A549 (cell line): Measurements from ENCODE around the gene ITGB7. TPM values are rescaled to one million over a fixed set of nuclear protein-coding genes. Genes with fewer than 3 reads are reported as not detected.

ENCODE experiments used
- ATAC-seq, 2 experiments: fragments of 200-7000 bp in 1 of 2; fragments of >200 bp in 1 of 2; cut with Nextera tagmentation in 1 of 2; cut with Tn5 transposase in 1 of 2; 3 replicates each; pipeline versions ENCODE4 v1.8.0 to v1.9.1; 2018 to 2020; ENCODE audit warnings: mild to moderate bottlenecking in 1 of 2, moderate library complexity in 1 of 2
- CTCF ChIA-PET: fragments of 300-600 bp; sonication (Branson Sonifier 250); formaldehyde crosslinking; extraction: SDS; loops from one replicate; lab custom pipeline; 2021; ENCODE audit warnings: antibody characterized with exemption, inconsistent platforms; lab: Yijun Ruan, JAX
- POLR2A ChIA-PET: fragments of 350-600 bp; formaldehyde crosslinking; extraction: SDS; loops from one replicate; lab custom pipeline; 2021; ENCODE audit warnings: antibody characterized with exemption, inconsistent platforms; lab: Yijun Ruan, JAX
- DNase-seq, 2 experiments: peaks; one replicate each; pipeline versions ENCODE4 v3.0.0 to v3.0.0-alpha.2; 2011 to 2016; ENCODE audit warnings: low read depth in 1 of 2, low spot score in 1 of 2
- FAIRE-seq: peaks from 2 replicates; lab custom pipeline; 2011; peaks lifted over from hg19 to GRCh38; lab: Jason Lieb, UNC
- H3K27ac ChIP-seq, 2 experiments: fragments of >200 bp; sonication (Bioruptor Twin); formaldehyde crosslinking; 3 replicates each; pipeline ENCODE4 v1.5.1; 2016 to 2017
- H3K4me1 ChIP-seq: fragments of >200 bp; sonication (Bioruptor Twin); formaldehyde crosslinking; 3 replicates; pipeline ENCODE4 v1.6.1; 2016
- H3K4me2 ChIP-seq: fragments of >200 bp; sonication (Bioruptor Twin); formaldehyde crosslinking; 3 replicates; pipeline ENCODE4 v1.6.1; 2016
- H3K4me3 ChIP-seq: fragments of >200 bp; sonication (Bioruptor Twin); formaldehyde crosslinking; 3 replicates; pipeline ENCODE4 v1.5.1; 2016
- H3K9me3 ChIP-seq: fragments of >200 bp; sonication (Bioruptor Twin); formaldehyde crosslinking; 3 replicates; pipeline ENCODE4 v1.6.1; 2016
- BCL3 ChIP-seq: fragments of >200 bp; sonication (Bioruptor Twin); formaldehyde crosslinking; IDR thresholded peaks from 3 replicates; pipeline ENCODE4 v1.6.1; 2016
- CBX2 ChIP-seq: fragments of 200-600 bp; sonication (generic); IDR thresholded peaks from 2 replicates; pipeline ENCODE4 v1.6.1; 2016; ENCODE audit warnings: low read depth, mild to moderate bottlenecking, borderline replicate concordance
- CBX8 ChIP-seq: fragments of 200-600 bp; sonication (generic); IDR thresholded peaks from 2 replicates; pipeline ENCODE4 v1.6.1; 2016
- CEBPB ChIP-seq, 2 experiments: fragments of >200 bp in 1 of 2; sonication (Bioruptor Twin) in 1 of 2; formaldehyde crosslinking in 1 of 2; IDR thresholded peaks; 2 replicates each; pipeline ENCODE4 v1.6.1; 2012 to 2016
- CHD4 ChIP-seq: fragments of 200-600 bp; sonication (generic); IDR thresholded peaks from 2 replicates; pipeline ENCODE4 v1.6.1; 2016; ENCODE audit warnings: antibody characterized with exemption, mild to moderate bottlenecking, borderline replicate concordance
- EHMT2 ChIP-seq: fragments of 200-600 bp; sonication (generic); IDR thresholded peaks from 2 replicates; pipeline ENCODE4 v1.6.1; 2016; ENCODE audit warnings: antibody characterized with exemption, low read depth, mild to moderate bottlenecking, moderate library complexity
- ESRRA ChIP-seq: fragments of 150-350 bp; IDR thresholded peaks from 2 replicates; pipeline ENCODE4 v1.6.1; 2014; ENCODE audit warnings: mild to moderate bottlenecking, low read length, borderline replicate concordance
- FOSB ChIP-seq: fragments of 250-450 bp; sonication (Bioruptor Pico); IDR thresholded peaks from 2 replicates; pipeline ENCODE4 v1.5.0; 2020; ENCODE audit warnings: mild to moderate bottlenecking, moderate library complexity
- HES2 ChIP-seq: fragments of >200 bp; sonication (Bioruptor Twin); formaldehyde crosslinking; IDR thresholded peaks from 2 replicates; pipeline ENCODE4 v1.6.1; 2016
- HEYL ChIP-seq: fragments of 250-450 bp; sonication (Bioruptor Pico); IDR thresholded peaks from 2 replicates; pipeline ENCODE4 v1.8.0; 2021; ENCODE audit warnings: mild to moderate bottlenecking, moderate library complexity
- HOXA7 ChIP-seq: fragments of 250-450 bp; sonication (Bioruptor Pico); IDR thresholded peaks from 2 replicates; pipeline ENCODE4 v1.5.0; 2020; ENCODE audit warnings: mild to moderate bottlenecking, moderate library complexity
- KDM1A ChIP-seq: fragments of 200-600 bp; sonication (generic); IDR thresholded peaks from 2 replicates; pipeline ENCODE4 v1.6.1; 2016; ENCODE audit warnings: low read depth, mild to moderate bottlenecking
- KDM5A ChIP-seq: fragments of 200-600 bp; sonication (generic); IDR thresholded peaks from 2 replicates; pipeline ENCODE4 v1.6.1; 2016; ENCODE audit warnings: antibody characterized with exemption, mild to moderate bottlenecking
- MYC ChIP-seq: IDR thresholded peaks from 2 replicates; pipeline ENCODE4 v1.6.1; 2012; ENCODE audit warnings: mild to moderate bottlenecking, inconsistent platforms, low read length, improper control_type of control experiment, borderline replicate concordance
- RAD21 ChIP-seq, 2 experiments: fragments of >200 bp in 1 of 2; sonication (Bioruptor Twin) in 1 of 2; formaldehyde crosslinking in 1 of 2; IDR thresholded peaks in 1 of 2; conservative IDR thresholded peaks in 1 of 2; 2 replicates in 1 of 2; 3 replicates in 1 of 2; pipeline ENCODE4 v1.6.1; 2012 to 2018; ENCODE audit warnings: inconsistent platforms in 1 of 2
- RNF2 ChIP-seq: fragments of 200-600 bp; sonication (generic); IDR thresholded peaks from 2 replicates; pipeline ENCODE4 v1.6.1; 2016; ENCODE audit warnings: low read depth, mild to moderate bottlenecking, antibody characterized with exemption, moderate library complexity, borderline replicate concordance
- SREBF2 ChIP-seq: fragments of 450-650 bp; IDR thresholded peaks from 2 replicates; pipeline ENCODE4 v1.6.1; 2014; ENCODE audit warnings: mild to moderate bottlenecking, moderate library complexity
- TP53 ChIP-seq: fragments of 250-450 bp; sonication (Bioruptor Pico); IDR thresholded peaks from 2 replicates; pipeline ENCODE4 v1.5.0; 2021; ENCODE audit warnings: mild to moderate bottlenecking, moderate library complexity
- ZC3H11A ChIP-seq: fragments of 450-650 bp; IDR thresholded peaks from 2 replicates; pipeline ENCODE4 v1.6.1; 2014; ENCODE audit warnings: antibody characterized with exemption, mild to moderate bottlenecking
- ZFP36 ChIP-seq: fragments of 450-650 bp; IDR thresholded peaks from 2 replicates; pipeline ENCODE4 v1.6.1; 2014; ENCODE audit warnings: borderline replicate concordance; ENCODE audit not compliant: partially characterized antibody
- ZNF302 ChIP-seq: fragments of 250-450 bp; sonication (Bioruptor Pico); IDR thresholded peaks from 2 replicates; pipeline ENCODE4 v1.9.0; 2021; ENCODE audit warnings: inconsistent platforms, mild to moderate bottlenecking, moderate library complexity
- WGBS: methylation state at CpG from one replicate; pipeline ENCODE4 v1.1.6; 2017; ENCODE audit errors: missing lambda C conversion rate; 5-methylcytosine and 5-hydroxymethylcytosine counted together
- polyA plus RNA-seq, 4 experiments: library from polyadenylated mRNA; depleted of rRNA in 3 of 4; stranded (reverse); fragments of >200 nt; fragmentation: RNase III in 1 of 4; extraction: RNeasy Plus Mini Kit Qiagen cat#74134 plus additional on column Dnase treatment in 1 of 4; gene quantifications; 2 replicates in 3 of 4; 3 replicates in 1 of 4; pipeline ENCODE4 v1.2.3, GENCODE V29; 2011 to 2017
- TF ChIP-seq, protein P1 (sequence below): fragments of 200-600 bp; sonication (generic); IDR thresholded peaks from 2 replicates; pipeline ENCODE4 v1.6.1; 2016; ENCODE audit warnings: antibody characterized with exemption, mild to moderate bottlenecking, moderate library complexity
- TF ChIP-seq, protein P2 (sequence below): IDR thresholded peaks from 2 replicates; pipeline ENCODE4 v1.6.1; 2012
- TF ChIP-seq, protein P3 (sequence below): fragments of 450-650 bp; IDR thresholded peaks from 2 replicates; pipeline ENCODE4 v1.6.1; 2014; ENCODE audit warnings: antibody characterized with exemption

The ITGB7 gene
- polyA plus RNA-seq, 2 of the 4 experiments (the other 2 are of a cell fraction): 0.54 to 0.56 TPM

GRCh38 chr12:53254816-53255545 lies 47.9 kb upstream of the ITGB7 start:
- no peak for DNase-seq
- ATAC-seq: no peak
- CTCF ChIA-PET: interaction anchor here (0.7 to 12.8 kb wide), 7 partner anchors 14 to 58 kb away, joined by 3 to 216 read pairs (median 8); partner anchors contain the start of genes ESPL1, ITGB7 and PFDN5
- TF ChIP-seq FOSB (CRISPR knock-in tag) (no peak), ZNF302 (CRISPR knock-in tag) (no peak), RNF2 (no peak), HOXA7 (CRISPR knock-in tag) (no peak), ZC3H11A (no peak), ZFP36 (no peak)
- TF ChIP-seq, protein P1, sequence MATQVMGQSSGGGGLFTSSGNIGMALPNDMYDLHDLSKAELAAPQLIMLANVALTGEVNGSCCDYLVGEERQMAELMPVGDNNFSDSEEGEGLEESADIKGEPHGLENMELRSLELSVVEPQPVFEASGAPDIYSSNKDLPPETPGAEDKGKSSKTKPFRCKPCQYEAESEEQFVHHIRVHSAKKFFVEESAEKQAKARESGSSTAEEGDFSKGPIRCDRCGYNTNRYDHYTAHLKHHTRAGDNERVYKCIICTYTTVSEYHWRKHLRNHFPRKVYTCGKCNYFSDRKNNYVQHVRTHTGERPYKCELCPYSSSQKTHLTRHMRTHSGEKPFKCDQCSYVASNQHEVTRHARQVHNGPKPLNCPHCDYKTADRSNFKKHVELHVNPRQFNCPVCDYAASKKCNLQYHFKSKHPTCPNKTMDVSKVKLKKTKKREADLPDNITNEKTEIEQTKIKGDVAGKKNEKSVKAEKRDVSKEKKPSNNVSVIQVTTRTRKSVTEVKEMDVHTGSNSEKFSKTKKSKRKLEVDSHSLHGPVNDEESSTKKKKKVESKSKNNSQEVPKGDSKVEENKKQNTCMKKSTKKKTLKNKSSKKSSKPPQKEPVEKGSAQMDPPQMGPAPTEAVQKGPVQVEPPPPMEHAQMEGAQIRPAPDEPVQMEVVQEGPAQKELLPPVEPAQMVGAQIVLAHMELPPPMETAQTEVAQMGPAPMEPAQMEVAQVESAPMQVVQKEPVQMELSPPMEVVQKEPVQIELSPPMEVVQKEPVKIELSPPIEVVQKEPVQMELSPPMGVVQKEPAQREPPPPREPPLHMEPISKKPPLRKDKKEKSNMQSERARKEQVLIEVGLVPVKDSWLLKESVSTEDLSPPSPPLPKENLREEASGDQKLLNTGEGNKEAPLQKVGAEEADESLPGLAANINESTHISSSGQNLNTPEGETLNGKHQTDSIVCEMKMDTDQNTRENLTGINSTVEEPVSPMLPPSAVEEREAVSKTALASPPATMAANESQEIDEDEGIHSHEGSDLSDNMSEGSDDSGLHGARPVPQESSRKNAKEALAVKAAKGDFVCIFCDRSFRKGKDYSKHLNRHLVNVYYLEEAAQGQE: no peak
- TF ChIP-seq, all 56 proteins: peak for 0
- FAIRE-seq: no peak
- POLR2A ChIA-PET: no interaction called here
- WGBS: 92% methylated on average over 1 of the region's 1 CpG
- H3K9me3 ChIP-seq: no peaks in the 10 kb centered on the region
- no peak overlapping the region for H3K4me2 ChIP-seq
- H3K4me1 ChIP-seq: peaks cover 16% of the 10 kb centered on the region
- H3K27ac ChIP-seq: no peak overlapping the region
- H3K4me3 ChIP-seq: no peak overlapping the region

DNA sequence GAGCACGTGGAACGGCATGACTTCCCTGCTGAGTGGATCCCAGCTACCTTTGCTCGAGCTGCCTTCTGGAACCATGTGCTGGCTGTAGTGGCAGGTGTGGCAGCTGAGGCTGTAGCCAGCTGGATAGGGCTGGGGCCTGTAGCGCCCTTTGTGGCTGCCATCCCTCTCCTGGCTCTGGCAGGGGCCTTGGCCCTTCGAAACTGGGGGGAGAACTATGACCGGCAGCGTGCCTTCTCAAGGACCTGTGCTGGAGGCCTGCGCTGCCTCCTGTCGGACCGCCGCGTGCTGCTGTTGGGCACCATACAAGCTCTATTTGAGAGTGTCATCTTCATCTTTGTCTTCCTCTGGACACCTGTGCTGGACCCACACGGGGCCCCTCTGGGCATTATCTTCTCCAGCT lies 46.2 kb upstream of the ITGB7 start:
- Histone ChIP-seq H3K4me1 (peaks cover 16% of the 10 kb centered on the region), H3K4me3 (peak overlapping the region; percentile 90; the same call in 2 of the 3 replicates), H3K27ac (peak overlapping the region; percentile 91 to 94; a peak in 4 of 6 replicates), H3K9me3 (no peaks in the 10 kb centered on the region), H3K4me2 (peak overlapping the region; percentile 94)
- ATAC-seq (no peak), DNase-seq (no peak), FAIRE-seq (no peak)
- no peak for TF ChIP-seq CBX8
- TF ChIP-seq CEBPB (IDR thresholded peaks at IDR 0.05): no peak
- no peak for TF ChIP-seq ZNF302 (CRISPR knock-in tag)
- TF ChIP-seq KDM5A: no peak
- no peak for TF ChIP-seq HOXA7 (CRISPR knock-in tag)
- TF ChIP-seq, protein P1: no peak
- TF ChIP-seq CHD4: no peak
- TF ChIP-seq HES2: no peak
- no peak for TF ChIP-seq SREBF2
- TF ChIP-seq RAD21 (conservative IDR thresholded peaks at IDR 0.05 in 1 of 2, IDR thresholded peaks at IDR 0.05 in 1 of 2): no peak
- TF ChIP-seq CBX2: no peak
- TF ChIP-seq KDM1A: no peak
- TF ChIP-seq MYC: no peak
- TF ChIP-seq TP53 (CRISPR knock-in tag): no peak
- TF ChIP-seq BCL3: no peak
- TF ChIP-seq EHMT2: no peak
- TF ChIP-seq, protein P2, sequence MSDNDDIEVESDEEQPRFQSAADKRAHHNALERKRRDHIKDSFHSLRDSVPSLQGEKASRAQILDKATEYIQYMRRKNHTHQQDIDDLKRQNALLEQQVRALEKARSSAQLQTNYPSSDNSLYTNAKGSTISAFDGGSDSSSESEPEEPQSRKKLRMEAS: no peak
- TF ChIP-seq HEYL (CRISPR knock-in tag): no peak
- TF ChIP-seq ESRRA: no peak
- TF ChIP-seq, protein P3, sequence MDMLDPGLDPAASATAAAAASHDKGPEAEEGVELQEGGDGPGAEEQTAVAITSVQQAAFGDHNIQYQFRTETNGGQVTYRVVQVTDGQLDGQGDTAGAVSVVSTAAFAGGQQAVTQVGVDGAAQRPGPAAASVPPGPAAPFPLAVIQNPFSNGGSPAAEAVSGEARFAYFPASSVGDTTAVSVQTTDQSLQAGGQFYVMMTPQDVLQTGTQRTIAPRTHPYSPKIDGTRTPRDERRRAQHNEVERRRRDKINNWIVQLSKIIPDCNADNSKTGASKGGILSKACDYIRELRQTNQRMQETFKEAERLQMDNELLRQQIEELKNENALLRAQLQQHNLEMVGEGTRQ: no peak
- 91% methylated on average over 12 of the region's 13 CpGs for WGBS
- POLR2A ChIA-PET: interaction anchor here (1.2 kb wide), 1 partner anchor 14 kb away, joined by 4 read pairs; the partner anchor contains the start of gene ESPL1
- CTCF ChIA-PET: interaction anchor here (0.7 to 12.8 kb wide), 10 partner anchors 9 to 93 kb away, joined by 3 to 216 read pairs (median 8); partner anchors contain the start of genes ESPL1, ITGB7 and PFDN5
